ENCODE measurements around the gene INPP5F. TPM values are rescaled to one million over a fixed set of nuclear protein-coding genes. Genes with fewer than 3 reads are reported as not detected.

INPP5F gene
- total RNA-seq, 1 donor from 2014 or later, result 16.0 TPM

DNA sequence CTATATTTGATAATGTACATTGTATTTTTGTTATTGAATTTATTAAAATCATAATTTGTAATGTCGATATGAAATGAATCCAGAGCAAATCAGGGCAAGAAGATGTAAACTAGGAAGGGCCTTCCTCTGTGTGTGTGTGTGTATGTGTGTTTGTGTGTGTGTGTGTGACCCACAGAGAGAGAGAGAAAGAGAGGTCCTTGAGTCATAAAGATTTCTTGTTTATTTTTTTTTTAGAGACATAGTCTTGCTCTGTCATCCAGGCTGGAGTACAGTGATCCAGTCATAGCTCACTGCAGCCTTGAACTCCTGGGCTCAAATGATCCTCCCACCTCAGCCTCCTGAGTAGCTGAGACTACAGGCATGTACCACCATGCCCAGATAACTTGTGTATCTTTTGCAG, 50.7 kb downstream of the INPP5F start:
- Histone ChIP-seq H3K27ac (no peak overlapping the region), H3K4me3 (no peak overlapping the region), H3K4me1 (no peaks in the 10 kb centered on the region), H3K36me3 (no peaks in the 10 kb centered on the region), H3K27me3 (ENCODE audit: low read depth) (no peaks in the 10 kb centered on the region), H3K9me3 (no peaks in the 10 kb centered on the region)
- TF ChIP-seq, protein P1, sequence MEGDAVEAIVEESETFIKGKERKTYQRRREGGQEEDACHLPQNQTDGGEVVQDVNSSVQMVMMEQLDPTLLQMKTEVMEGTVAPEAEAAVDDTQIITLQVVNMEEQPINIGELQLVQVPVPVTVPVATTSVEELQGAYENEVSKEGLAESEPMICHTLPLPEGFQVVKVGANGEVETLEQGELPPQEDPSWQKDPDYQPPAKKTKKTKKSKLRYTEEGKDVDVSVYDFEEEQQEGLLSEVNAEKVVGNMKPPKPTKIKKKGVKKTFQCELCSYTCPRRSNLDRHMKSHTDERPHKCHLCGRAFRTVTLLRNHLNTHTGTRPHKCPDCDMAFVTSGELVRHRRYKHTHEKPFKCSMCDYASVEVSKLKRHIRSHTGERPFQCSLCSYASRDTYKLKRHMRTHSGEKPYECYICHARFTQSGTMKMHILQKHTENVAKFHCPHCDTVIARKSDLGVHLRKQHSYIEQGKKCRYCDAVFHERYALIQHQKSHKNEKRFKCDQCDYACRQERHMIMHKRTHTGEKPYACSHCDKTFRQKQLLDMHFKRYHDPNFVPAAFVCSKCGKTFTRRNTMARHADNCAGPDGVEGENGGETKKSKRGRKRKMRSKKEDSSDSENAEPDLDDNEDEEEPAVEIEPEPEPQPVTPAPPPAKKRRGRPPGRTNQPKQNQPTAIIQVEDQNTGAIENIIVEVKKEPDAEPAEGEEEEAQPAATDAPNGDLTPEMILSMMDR (IDR thresholded peaks at IDR 0.05), result no peak
- ATAC-seq (no peak), DNase-seq (no peak)
- intact Hi-C loops (cut with DNase I), result no loop called here

GRCh38 chr10:119777686-119778085, 51.8 kb downstream of the INPP5F start:
- no peaks in the 10 kb centered on the region for H3K4me1 ChIP-seq
- intact Hi-C loops (cut with DNase I), result no loop called here
- no peaks in the 10 kb centered on the region for H3K27me3 ChIP-seq (ENCODE audit: low read depth)
- DNase-seq, result no peak
- no peak for ATAC-seq
- H3K27ac ChIP-seq, result no peak overlapping the region
- H3K9me3 ChIP-seq, result no peaks in the 10 kb centered on the region
- no peaks in the 10 kb centered on the region for H3K36me3 ChIP-seq
- TF ChIP-seq, protein P1 (IDR thresholded peaks at IDR 0.05), result no peak
- H3K4me3 ChIP-seq, result no peak overlapping the region

GRCh38 chr10:119778776-119779445, 53.1 kb downstream of the INPP5F start:
- no peak for ATAC-seq
- Histone ChIP-seq H3K27ac (no peak overlapping the region), H3K36me3 (no peaks in the 10 kb centered on the region), H3K9me3 (no peaks in the 10 kb centered on the region), H3K27me3 (ENCODE audit: low read depth) (no peaks in the 10 kb centered on the region), H3K4me3 (no peak overlapping the region), H3K4me1 (peaks cover under 1% of the 10 kb centered on the region)
- no peak for DNase-seq
- intact Hi-C loops (cut with DNase I), result no loop called here
- TF ChIP-seq, protein P1 (IDR thresholded peaks at IDR 0.05), result no peak

GRCh38 chr10:119780879-119781480, 55.1 kb downstream of the INPP5F start:
- Histone ChIP-seq H3K27ac (no peak overlapping the region), H3K9me3 (no peaks in the 10 kb centered on the region), H3K4me3 (no peak overlapping the region), H3K27me3 (ENCODE audit: low read depth) (no peaks in the 10 kb centered on the region), H3K36me3 (no peaks in the 10 kb centered on the region), H3K4me1 (peaks cover 12% of the 10 kb centered on the region)
- TF ChIP-seq, protein P1 (IDR thresholded peaks at IDR 0.05), result no peak
- no peak for DNase-seq
- ATAC-seq, result no peak
- intact Hi-C loops (cut with DNase I), result no loop called here

DNA sequence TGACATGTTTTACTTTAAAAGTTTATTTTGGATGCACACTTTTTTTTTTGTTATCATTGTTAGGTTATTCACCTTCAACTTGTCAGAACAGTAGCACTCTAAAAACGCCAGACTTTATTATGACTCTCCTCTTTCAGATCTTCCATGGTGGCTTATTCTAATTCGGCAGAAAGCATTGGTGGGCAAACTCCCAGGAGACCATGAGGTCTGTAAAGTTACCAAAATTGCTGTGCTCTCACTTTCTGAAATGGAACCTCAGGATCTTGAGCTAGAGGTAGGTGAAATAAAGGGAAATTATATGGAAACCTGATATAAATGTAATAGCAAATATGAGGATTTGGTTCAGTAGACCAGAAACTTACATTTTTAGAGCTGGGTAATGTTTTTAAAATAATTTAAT, 55.6 kb downstream of the INPP5F start:
- H3K36me3 ChIP-seq, result no peaks in the 10 kb centered on the region
- H3K27ac ChIP-seq, result no peak overlapping the region
- no peaks in the 10 kb centered on the region for H3K27me3 ChIP-seq (ENCODE audit: low read depth)
- DNase-seq, result no peak
- TF ChIP-seq, protein P1 (IDR thresholded peaks at IDR 0.05), result no peak
- peaks cover 12% of the 10 kb centered on the region for H3K4me1 ChIP-seq
- intact Hi-C loops (cut with DNase I), result no loop called here
- no peaks in the 10 kb centered on the region for H3K9me3 ChIP-seq
- ATAC-seq, result no peak
- no peak overlapping the region for H3K4me3 ChIP-seq
